ENCODE data around the gene PRKRIP1.
A peak's percentile ranks its signal among the peaks of the same experiment; 100 is the strongest.
"Not testable (repeated sequence)": the region's sequence is repeated elsewhere in the genome, so short reads cannot be mapped to it uniquely, and the experiment has no call there.

Gene PRKRIP1

DNA sequence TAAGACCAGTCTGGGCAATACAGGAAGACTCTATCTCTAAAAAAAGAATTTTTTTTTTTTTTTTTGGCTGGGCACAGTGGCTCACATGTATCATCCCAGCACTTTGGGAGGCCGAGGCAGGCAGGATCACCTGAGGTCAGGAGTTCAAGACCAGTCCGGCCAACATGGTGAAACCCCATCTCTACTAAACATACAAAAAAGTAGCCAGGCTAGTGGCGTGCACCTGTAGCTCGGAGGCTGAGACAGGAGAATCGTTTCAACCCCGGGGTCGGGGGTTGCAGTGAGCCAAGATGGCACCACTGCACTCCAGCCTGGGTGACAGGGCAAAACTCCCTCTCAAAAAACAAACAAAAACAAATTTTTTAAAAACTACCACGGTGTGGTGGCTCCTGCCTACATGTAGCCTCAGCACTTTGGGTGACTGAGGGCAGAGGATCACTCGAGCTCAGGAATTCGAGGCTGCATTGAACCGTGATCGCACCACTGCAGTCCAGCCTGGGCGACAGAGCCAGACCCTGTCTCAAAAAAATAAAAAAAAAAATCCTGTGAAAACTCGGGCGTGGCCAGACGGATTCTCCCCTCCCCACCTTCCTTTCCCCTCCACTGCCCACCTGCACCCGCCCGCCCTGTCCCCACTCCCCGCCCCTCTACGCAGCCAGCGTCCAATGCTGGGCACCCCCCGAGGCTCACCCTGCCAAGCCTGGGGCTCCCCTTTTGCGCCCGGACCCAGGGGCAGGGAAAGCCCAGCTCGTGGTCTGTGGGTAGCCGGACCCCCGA is 36.5 kb downstream of the PRKRIP1 start:
- DNase-seq, result no peak

DNA sequence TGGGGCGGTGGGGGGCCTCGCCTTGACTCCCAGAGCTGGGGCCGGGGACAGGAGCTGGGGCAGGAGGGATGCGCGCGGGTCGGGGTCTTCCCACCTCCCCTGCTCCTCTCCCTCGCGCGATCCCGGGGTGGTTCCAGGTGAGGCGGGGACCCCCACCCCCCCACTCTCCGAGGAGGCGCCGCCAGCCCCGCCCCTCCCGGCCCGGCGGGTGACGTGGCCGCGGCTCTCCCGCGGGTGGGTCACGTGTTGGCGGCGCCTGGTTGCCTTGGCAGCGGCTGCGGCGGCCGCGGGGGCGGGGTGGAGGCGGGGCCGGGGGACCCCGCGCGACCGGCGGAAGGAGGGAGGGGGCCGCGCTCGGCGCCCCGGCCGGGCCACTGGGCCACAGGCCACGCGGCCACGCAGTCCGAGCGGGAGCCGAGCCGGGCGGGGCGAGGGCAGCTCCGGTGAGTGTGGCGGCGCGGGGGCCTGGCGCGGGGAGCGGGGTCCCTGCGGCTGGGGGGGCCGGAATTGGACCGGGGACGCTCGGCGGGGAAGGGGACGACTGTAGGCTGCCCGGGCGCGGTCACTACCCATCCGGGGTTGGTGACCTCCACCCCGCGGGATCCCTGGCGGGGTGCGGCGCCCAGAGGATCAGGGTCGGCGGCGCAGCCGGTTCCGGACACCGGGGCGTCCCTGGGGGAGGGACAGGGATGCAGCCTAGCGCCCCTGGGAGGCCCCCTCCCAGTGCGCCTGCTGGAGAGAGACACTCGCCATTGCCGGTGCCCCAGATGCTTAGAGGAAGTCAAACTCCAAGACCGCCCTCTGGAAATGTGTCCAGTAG is 37.3 kb downstream of the PRKRIP1 start, which contains the start of gene ORAI2:
Gene ORAI2, plus strand, starts transcription at position 357 of the 820 bp plus-strand sequence. CDS start 5,382 bp downstream, outside the sequence.
- DNase-seq, result peak; percentile 93

DNA sequence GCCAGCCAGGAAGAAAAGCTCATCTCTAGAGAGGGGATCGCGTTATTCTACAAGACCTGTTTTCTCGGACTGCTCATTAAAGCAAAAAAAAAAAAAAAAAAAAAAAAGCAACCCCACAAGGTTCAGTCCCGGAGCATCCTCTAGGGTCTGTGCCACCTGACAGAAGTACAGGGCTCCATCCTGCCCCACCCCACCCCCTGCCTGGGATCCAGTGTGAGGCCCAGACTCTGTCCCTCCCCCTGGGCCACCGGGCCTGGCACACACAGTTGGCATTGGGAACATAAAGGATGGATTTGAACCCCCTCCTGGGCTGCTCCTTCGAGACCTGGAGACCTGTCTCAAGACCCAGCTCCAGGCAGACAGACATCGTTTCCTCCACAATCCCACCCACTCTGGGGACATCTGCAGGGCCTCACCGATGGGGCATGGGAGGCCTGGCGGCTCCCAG is 37.9 kb downstream of the PRKRIP1 start:
- peak; percentile 27 for DNase-seq

DNA sequence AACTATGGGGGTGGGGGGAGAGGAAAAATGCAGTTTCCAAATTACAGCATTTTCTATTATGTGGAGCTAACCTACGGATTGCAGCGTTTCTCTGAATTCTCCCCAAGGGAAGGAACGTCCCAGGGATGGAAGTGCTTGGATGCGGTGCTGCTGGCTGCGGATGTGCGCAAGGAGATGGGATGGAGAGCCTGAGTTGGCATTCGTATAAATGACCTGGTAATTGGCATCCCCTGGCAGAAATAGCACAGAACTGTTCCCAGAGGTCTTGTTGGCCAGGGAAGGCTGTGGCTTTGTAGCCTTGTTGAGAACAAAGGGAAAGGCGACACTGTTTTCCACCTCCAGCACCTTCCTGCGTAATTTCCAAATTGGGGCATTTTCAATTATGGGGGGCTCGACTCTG is 40.0 kb downstream of the PRKRIP1 start:
- DNase-seq, result no peak

DNA sequence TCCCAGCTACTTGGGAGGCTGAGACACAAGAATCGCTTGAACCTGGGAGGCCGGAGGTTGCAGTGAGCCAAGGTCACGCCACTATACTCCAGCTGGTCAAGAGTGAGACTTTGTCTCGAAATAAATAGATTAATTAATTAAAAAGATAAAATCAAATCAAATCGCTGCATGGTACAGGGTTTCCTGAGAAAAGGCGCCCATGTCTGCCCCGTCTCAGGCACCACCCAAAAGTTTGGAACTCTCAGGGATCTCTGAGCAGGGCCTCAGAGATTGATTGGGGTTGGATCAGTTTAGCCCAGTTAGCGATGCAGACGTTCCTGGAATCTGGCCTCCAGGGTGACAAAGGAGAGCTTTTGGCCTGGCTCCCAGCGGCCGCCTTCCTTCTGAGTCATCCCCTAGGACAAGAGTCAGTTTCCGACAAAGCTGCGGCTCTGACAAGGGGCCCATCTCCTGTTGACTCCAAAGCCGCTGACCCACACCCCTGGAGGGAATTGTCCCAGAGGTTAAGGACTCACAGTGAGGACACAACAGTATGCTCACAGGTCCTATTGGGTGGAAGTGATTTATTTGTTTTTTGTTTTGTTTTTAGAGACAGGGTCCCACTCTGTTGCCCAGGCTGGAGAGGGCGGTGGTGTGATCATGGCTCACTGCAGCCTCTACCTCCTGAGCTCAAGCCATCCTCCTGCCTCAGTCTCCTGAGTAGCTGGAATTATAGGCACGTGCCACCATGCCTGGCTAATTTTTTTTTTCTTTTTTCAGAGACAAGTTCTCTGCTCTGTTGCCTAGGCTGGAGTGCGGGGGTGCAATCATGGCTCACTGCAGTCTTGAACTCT is 44.0 kb downstream of the PRKRIP1 start:
- DNase-seq, result no peak

DNA sequence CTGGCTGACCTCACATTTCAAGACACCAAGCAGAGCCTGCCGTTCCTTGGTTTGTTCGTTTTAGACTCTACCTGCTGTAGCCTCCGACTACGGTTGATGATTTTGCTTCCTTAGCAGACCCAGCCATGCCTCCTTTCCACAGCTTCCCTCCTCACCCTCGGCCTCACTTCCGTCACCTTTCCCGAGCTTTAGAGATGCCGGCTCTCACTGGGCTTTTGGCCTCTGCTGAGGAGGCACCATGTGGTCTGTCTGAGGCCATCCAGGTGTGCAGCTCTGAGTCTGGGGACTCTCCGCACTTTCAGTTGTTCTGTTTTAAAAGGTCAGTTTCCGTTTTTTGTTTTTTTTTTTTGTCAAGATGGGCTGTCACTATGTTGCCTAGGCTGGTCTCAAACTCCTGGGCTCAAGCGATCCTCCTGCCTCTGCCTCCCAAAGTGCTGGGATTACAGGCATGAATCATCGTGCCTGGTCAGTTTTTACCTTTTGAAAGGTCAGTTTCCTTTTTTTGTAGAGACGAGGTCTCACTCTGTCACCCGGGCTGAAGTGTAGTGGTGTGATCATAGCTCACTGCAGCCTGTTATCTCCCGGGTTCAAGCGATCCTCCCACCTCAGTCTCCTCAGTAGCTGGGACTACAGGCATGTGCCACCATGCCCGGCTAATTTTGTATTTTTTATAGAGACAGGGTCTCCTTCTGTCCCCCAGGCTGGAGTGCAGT is 49.0 kb downstream of the PRKRIP1 start:
- DNase-seq, result no peak

DNA sequence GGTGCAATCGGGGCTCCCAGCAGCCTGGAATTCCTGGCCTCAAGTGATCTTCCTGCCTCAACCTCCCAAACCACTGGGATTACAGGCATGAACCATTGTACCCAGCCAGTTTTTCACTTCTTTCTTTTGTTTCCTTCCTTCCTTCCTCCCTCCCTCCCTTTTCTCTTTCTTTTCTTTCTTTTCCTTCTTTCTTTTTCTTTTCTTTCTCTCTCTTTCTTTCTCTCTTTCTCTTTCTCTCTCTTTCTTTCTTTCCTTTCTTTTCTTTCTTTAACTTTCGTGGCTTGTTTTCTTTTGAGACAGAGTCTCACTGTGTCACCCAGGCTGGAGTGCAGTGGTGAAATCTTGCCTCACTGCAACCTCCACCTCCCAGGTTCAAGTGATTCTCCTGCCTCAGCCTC is 49.5 kb downstream of the PRKRIP1 start:
- no peak for DNase-seq

DNA sequence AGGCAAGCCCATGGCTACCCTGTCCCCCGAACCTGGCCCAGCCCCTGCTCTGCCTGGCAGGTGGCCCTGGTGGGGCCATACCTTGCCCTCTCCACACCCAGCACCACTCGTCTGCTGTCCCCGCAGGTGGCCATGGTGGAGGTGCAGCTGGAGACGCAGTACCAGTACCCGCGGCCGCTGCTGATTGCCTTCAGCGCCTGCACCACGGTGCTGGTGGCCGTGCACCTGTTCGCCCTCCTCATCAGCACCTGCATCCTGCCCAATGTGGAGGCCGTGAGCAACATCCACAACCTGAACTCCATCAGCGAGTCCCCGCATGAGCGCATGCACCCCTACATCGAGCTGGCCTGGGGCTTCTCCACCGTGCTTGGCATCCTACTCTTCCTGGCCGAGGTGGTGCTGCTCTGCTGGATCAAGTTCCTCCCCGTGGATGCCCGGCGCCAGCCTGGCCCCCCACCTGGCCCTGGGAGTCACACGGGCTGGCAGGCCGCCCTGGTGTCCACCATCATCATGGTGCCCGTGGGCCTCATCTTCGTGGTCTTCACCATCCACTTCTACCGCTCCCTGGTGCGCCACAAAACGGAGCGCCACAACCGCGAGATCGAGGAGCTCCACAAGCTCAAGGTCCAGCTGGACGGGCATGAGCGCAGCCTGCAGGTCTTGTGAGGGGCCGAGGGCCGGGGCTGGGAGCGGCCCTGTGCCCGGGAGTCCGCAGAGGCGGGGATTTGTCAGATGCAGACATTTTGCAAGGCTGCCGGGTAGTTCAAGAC is 50.4 kb downstream of the PRKRIP1 start:
- no peak for DNase-seq

DNA sequence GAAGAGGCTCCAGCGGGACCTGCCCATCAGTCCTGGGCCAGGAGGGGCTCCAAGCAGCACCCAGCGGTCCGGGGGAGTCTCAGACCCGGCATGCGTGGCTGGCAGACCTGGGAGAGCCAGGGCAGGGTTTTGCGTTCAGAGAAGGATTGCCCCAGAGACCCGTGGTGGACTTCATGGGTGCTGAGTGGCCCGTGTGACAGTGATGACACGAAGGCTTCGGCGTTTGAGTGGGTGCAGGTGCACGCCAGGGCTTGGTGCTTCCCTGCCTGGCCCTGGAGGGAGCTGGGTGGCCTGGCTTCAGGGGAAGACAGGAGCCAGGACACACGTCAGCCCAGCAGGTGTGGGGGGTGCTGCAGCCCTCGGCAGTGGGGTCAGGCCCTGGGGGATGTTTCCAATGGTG is 51.1 kb downstream of the PRKRIP1 start:
- no peak for DNase-seq

DNA sequence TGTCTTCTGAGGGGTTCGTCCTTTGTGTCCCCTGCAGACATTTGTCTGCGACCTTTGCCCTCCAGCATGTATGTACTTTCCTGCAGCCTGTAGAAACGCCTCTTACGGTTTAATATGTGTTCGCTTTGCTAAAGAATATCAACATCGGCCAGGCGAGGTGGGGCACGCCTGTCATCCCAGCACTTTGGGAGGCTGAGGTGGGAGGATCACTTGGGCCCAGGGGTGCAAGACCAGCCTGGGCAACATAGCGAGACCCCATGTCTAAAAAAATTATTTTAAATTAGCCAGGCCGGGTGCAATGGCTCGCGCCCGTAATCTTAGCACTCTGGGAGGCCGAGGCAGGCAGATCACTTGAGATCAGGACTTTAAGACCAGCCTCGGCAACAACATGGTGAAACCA is 53.0 kb downstream of the PRKRIP1 start:
- no peak for DNase-seq

DNA sequence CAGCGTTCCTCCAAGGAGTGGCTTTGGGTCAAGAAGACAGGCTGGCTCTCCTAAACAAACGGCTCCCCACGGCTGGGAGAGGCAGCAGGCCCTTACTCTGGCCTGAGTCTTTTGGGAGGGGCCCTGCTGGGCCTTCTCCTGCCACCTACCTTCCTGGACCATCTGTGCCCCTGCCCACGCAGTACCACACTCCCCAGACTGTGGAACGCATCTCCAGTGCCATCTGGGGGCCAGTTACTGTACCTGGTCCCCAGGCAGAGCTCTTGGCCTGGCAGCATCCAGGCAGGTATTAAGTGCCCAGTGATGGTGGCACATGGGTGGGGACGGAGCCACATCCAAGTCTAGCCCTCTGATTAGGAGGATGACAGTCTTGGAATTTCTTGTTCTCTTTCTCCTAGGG is 54.1 kb downstream of the PRKRIP1 start:
- DNase-seq, result peak; percentile 65

DNA sequence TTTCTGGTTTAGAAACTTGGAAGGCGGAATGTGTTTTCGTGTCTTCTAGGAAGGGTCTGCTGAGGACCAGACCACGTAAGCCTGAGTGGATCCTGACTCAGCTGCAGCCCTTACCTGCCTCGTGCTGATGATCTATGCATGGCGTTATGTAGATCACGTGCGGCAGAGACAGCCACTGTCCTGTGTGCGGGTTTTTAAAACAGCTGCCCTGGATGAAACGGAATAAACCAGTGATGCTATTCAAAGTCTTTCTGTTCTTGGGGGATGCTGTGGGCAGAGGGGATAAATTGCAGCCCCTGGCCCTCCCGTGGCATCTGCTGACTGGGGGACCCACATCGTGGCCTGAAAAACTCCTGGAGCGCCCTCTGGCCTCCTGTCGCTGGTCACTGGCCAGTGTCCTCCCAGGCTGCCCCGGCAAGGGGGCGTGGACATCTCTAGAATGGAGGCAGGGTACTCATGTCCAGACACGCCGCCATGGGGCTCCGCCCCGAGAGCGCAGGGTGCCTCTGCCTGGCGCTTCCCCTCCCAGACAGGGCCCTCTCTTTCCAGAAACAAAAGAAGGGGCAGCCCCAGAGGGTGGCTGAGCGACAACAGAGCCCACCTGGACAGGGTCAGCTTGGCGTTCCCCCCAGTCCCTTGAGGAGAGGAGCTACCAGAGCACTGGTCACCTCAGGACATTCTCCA is 55.4 kb downstream of the PRKRIP1 start:
- DNase-seq, result no peak

DNA sequence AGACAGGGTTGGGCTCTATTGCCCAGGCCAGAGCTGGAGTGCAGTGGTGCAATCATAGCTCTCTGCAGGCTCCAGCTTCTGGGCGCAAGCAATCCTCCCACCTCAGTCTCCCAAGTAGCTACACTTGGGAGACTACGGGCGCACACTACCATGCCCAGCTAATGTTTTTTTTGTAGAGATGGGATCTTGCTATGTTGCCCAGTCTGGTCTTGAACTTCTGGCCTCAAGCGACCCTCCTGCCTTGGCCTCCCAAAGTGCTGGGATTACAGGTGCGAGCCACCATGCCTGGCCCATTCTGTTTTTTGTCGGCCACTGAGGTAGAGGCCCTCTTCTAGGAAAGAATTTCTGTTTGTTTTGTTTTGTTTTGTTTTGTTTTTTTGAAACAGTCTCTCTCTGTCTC is 56.3 kb downstream of the PRKRIP1 start:
- no peak for DNase-seq

DNA sequence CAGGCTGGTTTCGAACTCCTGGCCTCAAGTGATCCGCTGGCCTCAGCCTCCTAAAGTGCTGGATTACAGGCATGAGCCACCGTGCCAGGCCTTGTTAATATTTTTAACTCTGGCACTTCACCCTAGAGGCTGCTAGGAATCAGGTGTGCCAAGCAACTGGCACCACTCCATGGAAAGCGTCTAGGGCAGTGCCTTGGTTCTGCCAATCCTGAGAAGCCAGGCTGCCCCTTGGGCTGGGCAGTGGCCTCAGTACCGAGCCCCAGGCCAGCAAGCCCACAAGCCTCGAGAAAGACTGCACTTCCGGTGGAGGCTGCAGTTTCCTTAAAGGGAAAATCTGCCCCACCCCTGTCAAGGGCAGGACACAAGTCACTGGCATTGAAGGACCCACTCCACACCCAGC is 57.2 kb downstream of the PRKRIP1 start:
- DNase-seq, result no peak

DNA sequence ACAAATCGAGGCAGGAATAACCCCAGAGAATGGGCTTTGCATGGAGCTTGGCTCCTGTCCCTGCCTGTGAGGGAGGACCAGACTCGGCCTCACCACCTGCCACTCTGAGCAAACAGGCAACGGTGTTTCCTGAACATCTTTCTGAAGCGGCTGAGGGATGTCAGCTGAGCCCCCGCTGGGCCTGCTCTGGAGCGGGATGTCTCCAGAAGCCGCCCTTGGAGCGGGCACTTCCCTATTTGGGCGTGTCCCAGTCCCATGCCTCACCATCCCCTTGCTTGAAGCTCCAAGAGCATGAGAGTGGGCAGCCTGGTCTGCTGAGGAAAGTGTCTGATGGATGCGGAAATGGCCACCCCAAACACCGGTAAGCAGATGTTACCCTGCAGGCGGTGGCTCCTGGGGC is 58.3 kb downstream of the PRKRIP1 start:
- no peak for DNase-seq

DNA sequence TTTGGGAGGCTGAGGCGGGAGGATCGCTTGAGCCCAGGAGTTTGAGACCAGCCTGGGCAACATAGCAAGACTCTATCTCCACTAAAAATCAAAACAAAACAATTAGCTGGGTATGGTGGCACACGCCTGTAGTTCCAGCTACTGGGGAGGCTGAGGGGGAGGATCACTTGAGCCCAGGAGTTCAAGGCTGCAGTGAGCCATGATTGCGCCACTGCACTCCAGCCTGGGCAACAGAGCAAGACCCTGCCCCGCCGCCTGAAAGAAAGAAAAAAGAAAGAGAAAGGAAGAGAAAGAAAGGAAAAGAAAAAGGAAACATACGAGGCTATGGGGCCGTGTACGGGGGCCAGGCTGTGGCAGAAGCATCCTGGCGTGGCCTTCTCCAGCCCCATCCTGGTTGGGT is 58.8 kb downstream of the PRKRIP1 start:
- not testable (repeated sequence) for DNase-seq

DNA sequence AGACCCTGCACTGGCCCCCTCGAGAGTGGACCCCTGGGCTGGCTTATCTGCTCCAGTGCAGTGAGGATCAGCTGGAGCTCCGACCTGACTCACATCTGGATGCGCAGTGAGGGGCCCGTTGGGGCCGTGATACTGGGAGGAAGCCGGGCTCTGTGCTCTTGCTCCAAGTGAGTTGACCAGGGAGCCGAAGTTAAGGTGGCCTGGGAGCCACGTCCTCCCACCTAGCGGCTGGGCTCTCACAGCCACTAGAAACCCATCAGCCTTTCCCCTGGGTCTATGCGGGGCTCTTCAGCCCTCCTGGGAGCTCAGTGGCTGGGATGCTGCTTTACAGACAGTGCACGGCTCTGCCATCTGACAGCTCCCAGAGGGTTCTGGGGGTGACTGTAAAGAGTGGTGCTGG is 59.4 kb downstream of the PRKRIP1 start:
- DNase-seq, result no peak

DNA sequence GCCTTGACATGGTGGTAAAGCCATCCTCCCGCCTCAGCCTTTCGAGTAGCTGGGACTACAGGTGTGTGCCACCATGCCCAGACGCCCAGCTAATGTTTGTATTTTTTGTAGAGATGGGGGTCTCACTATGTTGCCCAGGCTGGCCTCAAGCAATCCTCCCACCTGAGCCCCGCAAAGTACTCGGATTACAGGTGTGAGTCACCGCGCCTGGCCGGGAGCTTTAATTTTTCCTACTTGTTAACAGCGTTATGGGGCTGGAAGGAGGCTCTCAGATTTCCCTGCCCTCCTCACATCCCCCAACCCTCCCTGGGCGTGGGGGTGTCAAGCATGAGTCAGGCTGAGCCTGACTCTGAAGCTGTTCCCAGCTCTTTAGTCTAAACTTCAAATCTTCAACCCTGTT is 60.2 kb downstream of the PRKRIP1 start:
- DNase-seq, result no peak

DNA sequence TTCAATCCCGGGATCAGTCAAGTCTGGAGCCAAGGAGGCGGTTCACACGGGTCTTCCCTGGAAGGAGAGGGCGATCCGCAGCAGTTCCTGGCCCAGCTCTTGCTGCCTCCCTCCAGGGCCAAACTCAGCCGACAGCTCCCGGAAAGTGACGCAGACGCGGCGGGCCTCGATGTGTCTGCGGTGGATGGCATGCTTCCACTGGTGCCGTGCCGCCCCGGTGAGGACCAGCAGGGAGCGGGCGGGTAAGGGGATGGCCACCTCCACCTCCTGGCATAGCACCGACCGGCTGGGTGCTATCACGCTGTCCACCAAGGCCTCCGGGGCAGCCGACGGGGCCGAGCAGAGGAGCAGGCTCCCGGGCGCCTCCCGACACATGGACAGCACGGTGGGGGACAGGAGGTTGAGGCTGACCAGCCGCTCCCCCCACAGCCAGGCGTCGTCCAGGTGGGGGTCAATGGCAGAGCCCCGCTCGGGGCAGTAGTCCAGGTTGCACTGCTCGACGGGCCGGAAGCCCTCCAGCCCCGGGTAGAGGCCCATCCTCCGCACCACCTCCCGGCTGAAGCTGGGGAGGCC is 61.3 kb downstream of the PRKRIP1 start:
- no peak for DNase-seq

DNA sequence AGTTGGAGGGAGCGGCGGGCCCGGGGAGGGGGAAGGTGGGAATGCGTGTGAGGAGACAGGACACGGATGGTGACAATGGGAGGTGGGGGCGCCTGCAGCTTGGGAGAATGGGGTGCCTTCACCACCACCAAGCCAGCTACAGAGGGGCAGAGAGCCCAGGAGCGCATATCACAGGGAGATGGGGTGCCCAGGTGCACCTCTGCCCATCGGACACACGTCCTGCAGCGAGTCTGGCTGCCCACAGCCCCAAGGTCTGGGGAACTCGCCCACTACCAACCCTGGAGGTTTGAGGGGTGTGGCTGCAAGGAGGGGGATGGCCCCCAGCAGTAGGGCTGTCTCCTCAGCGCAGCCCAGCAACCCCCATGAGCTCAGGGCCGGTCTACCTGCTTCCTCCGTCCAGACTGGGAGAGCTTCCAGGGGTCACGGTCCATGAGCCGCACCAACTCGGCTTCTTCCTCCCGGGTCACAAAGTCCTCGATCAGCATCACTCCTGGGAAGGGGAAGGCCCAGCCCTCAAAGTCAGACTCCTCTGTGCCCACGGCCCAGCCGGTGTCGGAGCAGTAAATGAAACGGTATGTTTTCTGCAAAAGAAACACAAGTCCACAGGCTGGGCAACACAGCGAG is 63.2 kb downstream of the PRKRIP1 start:
- no peak for DNase-seq
